WTC11 (cell line): Measurements from ENCODE around the gene FAM78B. TPM values are rescaled to one million over a fixed set of nuclear protein-coding genes. Genes with fewer than 3 reads are reported as not detected.

Experiments
- ATAC-seq: fragments of 200-7000 bp; cut with Tn5 transposase; 2 replicates; pipeline ENCODE4 v1.10.0; 2021; ENCODE audit warnings: mild to moderate bottlenecking, moderate library complexity
- CTCF ChIA-PET: fragments of 300-600 bp; sonication (Branson Sonifier 250); formaldehyde crosslinking; loops from one replicate; lab custom pipeline; 2021; ENCODE audit warnings: antibody characterized with exemption; lab: Charles Lee
- POLR2A ChIA-PET: fragments of 350-600 bp; sonication (Branson Sonifier 250); formaldehyde crosslinking; loops from one replicate; lab custom pipeline; 2021; ENCODE audit warnings: antibody characterized with exemption; lab: Charles Lee
- DNase-seq: peaks from one replicate; pipeline ENCODE4 v3.0.0; 2021; ENCODE audit warnings: low spot score
- H3K27ac Mint-ChIP-seq: 2 replicates; pipeline ENCODE4 v1.8.0; 2021; ENCODE audit warnings: mixed read lengths
- H3K27me3 Mint-ChIP-seq: 2 replicates; pipeline ENCODE4 v1.8.0; 2021; ENCODE audit warnings: low read depth, mild to moderate bottlenecking, moderate library complexity, mixed read lengths
- H3K36me3 Mint-ChIP-seq: 2 replicates; pipeline ENCODE4 v1.8.0; 2021; ENCODE audit warnings: mixed read lengths
- H3K4me1 Mint-ChIP-seq: 2 replicates; pipeline ENCODE4 v1.8.0; 2022; ENCODE audit warnings: mixed read lengths
- H3K4me3 Mint-ChIP-seq: 2 replicates; pipeline ENCODE4 v1.8.0; 2021; ENCODE audit warnings: mild to moderate bottlenecking, moderate library complexity, mixed read lengths
- H3K9me3 Mint-ChIP-seq: 2 replicates; pipeline ENCODE4 v1.8.0; 2021; ENCODE audit warnings: mixed read lengths
- CBFB ChIP-seq: sonication (generic); formaldehyde crosslinking; IDR thresholded peaks from 2 replicates; pipeline ENCODE4 v1.8.1; 2022; ENCODE audit warnings: mild to moderate bottlenecking, low read depth, missing genetic modification reagents
- CREM ChIP-seq: sonication (generic); formaldehyde crosslinking; IDR thresholded peaks from 2 replicates; pipeline ENCODE4 v1.8.1; 2022; ENCODE audit warnings: mild to moderate bottlenecking, missing genetic modification reagents, moderate library complexity
- FOXP1 ChIP-seq: sonication (generic); formaldehyde crosslinking; IDR thresholded peaks from 2 replicates; pipeline ENCODE4 v1.8.0; 2022; ENCODE audit warnings: missing genetic modification reagents, mild to moderate bottlenecking, moderate library complexity, borderline replicate concordance
- NFATC4 ChIP-seq: fragments of 250-450 bp; sonication (Bioruptor Pico); IDR thresholded peaks from 2 replicates; pipeline ENCODE4 v1.9.0; 2021; ENCODE audit warnings: mild to moderate bottlenecking
- PREB ChIP-seq: sonication (generic); formaldehyde crosslinking; IDR thresholded peaks from 2 replicates; pipeline ENCODE4 v1.8.1; 2022; ENCODE audit warnings: mild to moderate bottlenecking, missing genetic modification reagents, moderate library complexity, borderline replicate concordance
- RORB ChIP-seq: fragments of 250-450 bp; sonication (Bioruptor Pico); IDR thresholded peaks from 2 replicates; pipeline ENCODE4 v1.9.0; 2021; ENCODE audit warnings: mild to moderate bottlenecking
- SMAD3 ChIP-seq: sonication (generic); formaldehyde crosslinking; IDR thresholded peaks from 2 replicates; pipeline ENCODE4 v1.8.0; 2022; ENCODE audit warnings: missing genetic modification reagents, mild to moderate bottlenecking, borderline replicate concordance
- TCF7 ChIP-seq: sonication (generic); formaldehyde crosslinking; IDR thresholded peaks from 2 replicates; pipeline ENCODE4 v1.8.0; 2022; ENCODE audit warnings: mild to moderate bottlenecking, low read depth, missing genetic modification reagents, moderate library complexity
- ZNF219 ChIP-seq: sonication (generic); formaldehyde crosslinking; IDR thresholded peaks from 2 replicates; pipeline ENCODE4 v1.8.0; 2023; ENCODE audit warnings: missing genetic modification reagents, mild to moderate bottlenecking, borderline replicate concordance
- ZNF281 ChIP-seq: sonication (generic); formaldehyde crosslinking; IDR thresholded peaks from 2 replicates; pipeline ENCODE4 v1.8.0; 2023; ENCODE audit warnings: mild to moderate bottlenecking, missing genetic modification reagents
- ZNF396 ChIP-seq: fragments of 250-450 bp; sonication (Bioruptor Pico); IDR thresholded peaks from 2 replicates; pipeline ENCODE4 v1.8.0; 2021; ENCODE audit warnings: mild to moderate bottlenecking, moderate library complexity, borderline replicate concordance
- ZNF425 ChIP-seq: fragments of 250-450 bp; sonication (Bioruptor Pico); conservative IDR thresholded peaks from 2 replicates; pipeline ENCODE4 v1.9.0; 2021; ENCODE audit warnings: mild to moderate bottlenecking
- total RNA-seq: library from RNA; stranded (reverse); gene quantifications from 3 replicates; pipeline ENCODE4 v1.2.3, GENCODE V29; 2021
- TF ChIP-seq, protein P1 (sequence below): fragments of 250-450 bp; sonication (Bioruptor Pico); IDR thresholded peaks from 2 replicates; pipeline ENCODE4 v1.9.0; 2021; ENCODE audit warnings: mild to moderate bottlenecking, borderline replicate concordance
- TF ChIP-seq, protein P2 (sequence below): sonication (generic); formaldehyde crosslinking; IDR thresholded peaks from 2 replicates; pipeline ENCODE4 v1.8.1; 2022; ENCODE audit warnings: low read depth, missing genetic modification reagents, borderline replicate concordance
- TF ChIP-seq, protein P3 (sequence below): sonication (generic); formaldehyde crosslinking; IDR thresholded peaks from 2 replicates; pipeline ENCODE4 v1.8.1; 2023; ENCODE audit warnings: mild to moderate bottlenecking, missing genetic modification reagents, moderate library complexity
- TF ChIP-seq, protein P4 (sequence below): sonication (generic); formaldehyde crosslinking; conservative IDR thresholded peaks from 2 replicates; pipeline ENCODE4 v1.8.1; 2023; ENCODE audit warnings: mild to moderate bottlenecking, low read depth, missing genetic modification reagents, moderate library complexity

FAM78B gene
- total RNA-seq, 1 experiment from 2014 or later, result 2.6 TPM

DNA sequence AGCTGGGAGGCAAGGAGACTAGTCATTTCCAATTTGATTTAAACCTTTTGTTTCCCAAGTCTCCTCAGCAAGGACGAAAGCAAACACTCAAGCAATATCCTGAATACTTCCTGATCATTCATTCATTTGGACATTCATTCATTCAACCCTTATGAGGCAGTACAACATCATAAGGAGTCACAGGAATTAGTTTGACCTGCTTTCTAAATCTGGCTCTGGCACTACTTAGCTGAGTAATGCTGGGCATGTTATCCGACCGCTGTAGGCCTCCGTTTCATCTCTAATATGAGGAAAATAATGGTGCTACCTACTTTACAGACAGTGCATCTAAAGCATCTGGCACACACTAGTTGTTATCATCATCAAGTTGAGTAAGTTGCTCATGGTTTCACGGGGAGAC is 11.7 kb downstream of the FAM78B start:
- Mint-ChIP-seq H3K27ac (no peak overlapping the region), H3K27me3 (no peaks in the 10 kb centered on the region), H3K36me3 (no peaks in the 10 kb centered on the region), H3K9me3 (no peaks in the 10 kb centered on the region)
- ATAC-seq (no peak), DNase-seq (no peak)
- POLR2A ChIA-PET, result no interaction called here
- CTCF ChIA-PET, result interaction anchor here (1.4 kb wide), 2 partner anchors 10 to 230 kb away, joined by 3 to 7 read pairs; no protein-coding TSS in a partner anchor
- TF ChIP-seq, protein P1, sequence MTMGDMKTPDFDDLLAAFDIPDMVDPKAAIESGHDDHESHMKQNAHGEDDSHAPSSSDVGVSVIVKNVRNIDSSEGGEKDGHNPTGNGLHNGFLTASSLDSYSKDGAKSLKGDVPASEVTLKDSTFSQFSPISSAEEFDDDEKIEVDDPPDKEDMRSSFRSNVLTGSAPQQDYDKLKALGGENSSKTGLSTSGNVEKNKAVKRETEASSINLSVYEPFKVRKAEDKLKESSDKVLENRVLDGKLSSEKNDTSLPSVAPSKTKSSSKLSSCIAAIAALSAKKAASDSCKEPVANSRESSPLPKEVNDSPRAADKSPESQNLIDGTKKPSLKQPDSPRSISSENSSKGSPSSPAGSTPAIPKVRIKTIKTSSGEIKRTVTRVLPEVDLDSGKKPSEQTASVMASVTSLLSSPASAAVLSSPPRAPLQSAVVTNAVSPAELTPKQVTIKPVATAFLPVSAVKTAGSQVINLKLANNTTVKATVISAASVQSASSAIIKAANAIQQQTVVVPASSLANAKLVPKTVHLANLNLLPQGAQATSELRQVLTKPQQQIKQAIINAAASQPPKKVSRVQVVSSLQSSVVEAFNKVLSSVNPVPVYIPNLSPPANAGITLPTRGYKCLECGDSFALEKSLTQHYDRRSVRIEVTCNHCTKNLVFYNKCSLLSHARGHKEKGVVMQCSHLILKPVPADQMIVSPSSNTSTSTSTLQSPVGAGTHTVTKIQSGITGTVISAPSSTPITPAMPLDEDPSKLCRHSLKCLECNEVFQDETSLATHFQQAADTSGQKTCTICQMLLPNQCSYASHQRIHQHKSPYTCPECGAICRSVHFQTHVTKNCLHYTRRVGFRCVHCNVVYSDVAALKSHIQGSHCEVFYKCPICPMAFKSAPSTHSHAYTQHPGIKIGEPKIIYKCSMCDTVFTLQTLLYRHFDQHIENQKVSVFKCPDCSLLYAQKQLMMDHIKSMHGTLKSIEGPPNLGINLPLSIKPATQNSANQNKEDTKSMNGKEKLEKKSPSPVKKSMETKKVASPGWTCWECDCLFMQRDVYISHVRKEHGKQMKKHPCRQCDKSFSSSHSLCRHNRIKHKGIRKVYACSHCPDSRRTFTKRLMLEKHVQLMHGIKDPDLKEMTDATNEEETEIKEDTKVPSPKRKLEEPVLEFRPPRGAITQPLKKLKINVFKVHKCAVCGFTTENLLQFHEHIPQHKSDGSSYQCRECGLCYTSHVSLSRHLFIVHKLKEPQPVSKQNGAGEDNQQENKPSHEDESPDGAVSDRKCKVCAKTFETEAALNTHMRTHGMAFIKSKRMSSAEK (CRISPR knock-in tag), result no peak
- TF ChIP-seq, protein P2, sequence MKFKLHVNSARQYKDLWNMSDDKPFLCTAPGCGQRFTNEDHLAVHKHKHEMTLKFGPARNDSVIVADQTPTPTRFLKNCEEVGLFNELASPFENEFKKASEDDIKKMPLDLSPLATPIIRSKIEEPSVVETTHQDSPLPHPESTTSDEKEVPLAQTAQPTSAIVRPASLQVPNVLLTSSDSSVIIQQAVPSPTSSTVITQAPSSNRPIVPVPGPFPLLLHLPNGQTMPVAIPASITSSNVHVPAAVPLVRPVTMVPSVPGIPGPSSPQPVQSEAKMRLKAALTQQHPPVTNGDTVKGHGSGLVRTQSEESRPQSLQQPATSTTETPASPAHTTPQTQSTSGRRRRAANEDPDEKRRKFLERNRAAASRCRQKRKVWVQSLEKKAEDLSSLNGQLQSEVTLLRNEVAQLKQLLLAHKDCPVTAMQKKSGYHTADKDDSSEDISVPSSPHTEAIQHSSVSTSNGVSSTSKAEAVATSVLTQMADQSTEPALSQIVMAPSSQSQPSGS, result no peak
- TF ChIP-seq, protein P3, sequence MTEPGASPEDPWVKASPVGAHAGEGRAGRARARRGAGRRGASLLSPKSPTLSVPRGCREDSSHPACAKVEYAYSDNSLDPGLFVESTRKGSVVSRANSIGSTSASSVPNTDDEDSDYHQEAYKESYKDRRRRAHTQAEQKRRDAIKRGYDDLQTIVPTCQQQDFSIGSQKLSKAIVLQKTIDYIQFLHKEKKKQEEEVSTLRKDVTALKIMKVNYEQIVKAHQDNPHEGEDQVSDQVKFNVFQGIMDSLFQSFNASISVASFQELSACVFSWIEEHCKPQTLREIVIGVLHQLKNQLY (CRISPR knock-in tag), result no peak
- TF ChIP-seq CBFB (CRISPR knock-in tag), result no peak
- TF ChIP-seq, all 79 proteins: peak for 0
- H3K4me3 Mint-ChIP-seq, result no peak overlapping the region
- H3K4me1 Mint-ChIP-seq, result peaks cover 4% of the 10 kb centered on the region

GRCh38 chr1:166153525-166154314 is 13.1 kb downstream of the FAM78B start:
- H3K9me3 Mint-ChIP-seq, result no peaks in the 10 kb centered on the region
- H3K4me3 Mint-ChIP-seq, result no peak overlapping the region
- ATAC-seq, result no peak
- TF ChIP-seq ZNF281 (CRISPR knock-in tag), result no peak
- TF ChIP-seq RORB (CRISPR knock-in tag), result no peak
- no peak for TF ChIP-seq ZNF396
- no peak for TF ChIP-seq ZNF219 (CRISPR knock-in tag)
- TF ChIP-seq FOXP1, result no peak
- TF ChIP-seq ZNF425 (CRISPR knock-in tag), result no peak
- TF ChIP-seq SMAD3 (CRISPR knock-in tag), result no peak
- no peak for TF ChIP-seq CREM (CRISPR knock-in tag)
- TF ChIP-seq, protein P4, sequence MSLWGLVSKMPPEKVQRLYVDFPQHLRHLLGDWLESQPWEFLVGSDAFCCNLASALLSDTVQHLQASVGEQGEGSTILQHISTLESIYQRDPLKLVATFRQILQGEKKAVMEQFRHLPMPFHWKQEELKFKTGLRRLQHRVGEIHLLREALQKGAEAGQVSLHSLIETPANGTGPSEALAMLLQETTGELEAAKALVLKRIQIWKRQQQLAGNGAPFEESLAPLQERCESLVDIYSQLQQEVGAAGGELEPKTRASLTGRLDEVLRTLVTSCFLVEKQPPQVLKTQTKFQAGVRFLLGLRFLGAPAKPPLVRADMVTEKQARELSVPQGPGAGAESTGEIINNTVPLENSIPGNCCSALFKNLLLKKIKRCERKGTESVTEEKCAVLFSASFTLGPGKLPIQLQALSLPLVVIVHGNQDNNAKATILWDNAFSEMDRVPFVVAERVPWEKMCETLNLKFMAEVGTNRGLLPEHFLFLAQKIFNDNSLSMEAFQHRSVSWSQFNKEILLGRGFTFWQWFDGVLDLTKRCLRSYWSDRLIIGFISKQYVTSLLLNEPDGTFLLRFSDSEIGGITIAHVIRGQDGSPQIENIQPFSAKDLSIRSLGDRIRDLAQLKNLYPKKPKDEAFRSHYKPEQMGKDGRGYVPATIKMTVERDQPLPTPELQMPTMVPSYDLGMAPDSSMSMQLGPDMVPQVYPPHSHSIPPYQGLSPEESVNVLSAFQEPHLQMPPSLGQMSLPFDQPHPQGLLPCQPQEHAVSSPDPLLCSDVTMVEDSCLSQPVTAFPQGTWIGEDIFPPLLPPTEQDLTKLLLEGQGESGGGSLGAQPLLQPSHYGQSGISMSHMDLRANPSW, result no peak
- TF ChIP-seq NFATC4, result no peak
- no peak for TF ChIP-seq TCF7
- TF ChIP-seq PREB (CRISPR knock-in tag), result no peak
- H3K27ac Mint-ChIP-seq, result no peak overlapping the region
- H3K27me3 Mint-ChIP-seq, result no peaks in the 10 kb centered on the region; the same call in 1 of the 2 replicates
- no peaks in the 10 kb centered on the region for H3K4me1 Mint-ChIP-seq
- H3K36me3 Mint-ChIP-seq, result no peaks in the 10 kb centered on the region
- no peak for DNase-seq
- ChIA-PET POLR2A (no interaction called here), CTCF (interaction anchor here (1.2 to 2.0 kb wide), 2 partner anchors 11 to 21 kb away, joined by 3 to 8 read pairs; no protein-coding TSS in a partner anchor)
